Measurements from ENCODE around the gene CD163. TPM values are rescaled to one million over a fixed set of nuclear protein-coding genes. Genes with fewer than 3 reads are reported as not detected.

Gene CD163
- total RNA-seq (0.26 TPM in 1 of 2 replicates, not detected in the other), polyA plus RNA-seq (0.03 TPM in 1 of 2 replicates, not detected in the other), polyA minus RNA-seq (ENCODE audit: low replicate concordance) (not detected in 2 replicates)
- 0.10 TPM in 1 of 2 replicates, not detected in the other for polyA plus RNA-seq (2012)

- Histone ChIP-seq H3K79me2 (ENCODE audit: control insufficient read depth, insufficient read depth, low read length) (no peaks in the 10 kb centered on the region), H3K4me2 (ENCODE audit: extremely low read depth, insufficient read depth, low read length) (no peak within 1 kb of the TSS), H2AFZ (ENCODE audit: low read length) (no peak within 1 kb of the TSS), H3K9me3 (ENCODE audit: control insufficient read depth, insufficient read depth, low read depth, low read length) (no peaks in the 10 kb centered on the region), H3K27ac (ENCODE audit: insufficient read depth, low read length) (no peak within 1 kb of the TSS), H3K4me3 (replicated peaks in 1 of 4; ENCODE audit: control extremely low read depth in 1 of 4, insufficient read depth in 1 of 4, low read depth in 3 of 4, low read length in 4 of 4) (no peak within 1 kb of the TSS), H3K36me3 (ENCODE audit: control insufficient read depth, insufficient read depth, low read length) (no peaks in the 10 kb centered on the region), H3K27me3 (ENCODE audit: control insufficient read depth, insufficient read depth, low read length) (no peaks in the 10 kb centered on the region), H3K4me1 (ENCODE audit: control insufficient read depth, extremely low read depth, insufficient read depth, low read length) (peaks cover 2% of the 10 kb centered on the region), H4K20me1 (ENCODE audit: control insufficient read depth, extremely low read depth, insufficient read depth, low read length) (no peaks in the 10 kb centered on the region), H3K9ac (ENCODE audit: insufficient read depth, low read length) (no peak within 1 kb of the TSS)
- no peak for DNase-seq (ENCODE audit: low read depth in 2 of 2)
- TF ChIP-seq, protein P1, sequence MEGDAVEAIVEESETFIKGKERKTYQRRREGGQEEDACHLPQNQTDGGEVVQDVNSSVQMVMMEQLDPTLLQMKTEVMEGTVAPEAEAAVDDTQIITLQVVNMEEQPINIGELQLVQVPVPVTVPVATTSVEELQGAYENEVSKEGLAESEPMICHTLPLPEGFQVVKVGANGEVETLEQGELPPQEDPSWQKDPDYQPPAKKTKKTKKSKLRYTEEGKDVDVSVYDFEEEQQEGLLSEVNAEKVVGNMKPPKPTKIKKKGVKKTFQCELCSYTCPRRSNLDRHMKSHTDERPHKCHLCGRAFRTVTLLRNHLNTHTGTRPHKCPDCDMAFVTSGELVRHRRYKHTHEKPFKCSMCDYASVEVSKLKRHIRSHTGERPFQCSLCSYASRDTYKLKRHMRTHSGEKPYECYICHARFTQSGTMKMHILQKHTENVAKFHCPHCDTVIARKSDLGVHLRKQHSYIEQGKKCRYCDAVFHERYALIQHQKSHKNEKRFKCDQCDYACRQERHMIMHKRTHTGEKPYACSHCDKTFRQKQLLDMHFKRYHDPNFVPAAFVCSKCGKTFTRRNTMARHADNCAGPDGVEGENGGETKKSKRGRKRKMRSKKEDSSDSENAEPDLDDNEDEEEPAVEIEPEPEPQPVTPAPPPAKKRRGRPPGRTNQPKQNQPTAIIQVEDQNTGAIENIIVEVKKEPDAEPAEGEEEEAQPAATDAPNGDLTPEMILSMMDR (conservative IDR thresholded peaks at IDR 0.05 in 1 of 2, IDR thresholded peaks at IDR 0.05 in 1 of 2; ENCODE audit: low read depth in 1 of 2, low read length in 2 of 2), result no peak
- no peak for TF ChIP-seq EZH2 (IDR thresholded peaks at IDR 0.05; ENCODE audit: low read length, missing control alignments)
Measured at GRCh38 chr12:7503686-7504415, at the start of gene CD163. TSS of gene CD163 (minus strand) at chr12:7503777. CDS start at chr12:7503690, 87 bp downstream.

- Histone ChIP-seq H3K4me2 (ENCODE audit: extremely low read depth, insufficient read depth, low read length) (no peak overlapping the region), H3K27me3 (ENCODE audit: control insufficient read depth, insufficient read depth, low read length) (no peaks in the 10 kb centered on the region), H3K9ac (ENCODE audit: insufficient read depth, low read length) (no peak overlapping the region), H4K20me1 (ENCODE audit: control insufficient read depth, extremely low read depth, insufficient read depth, low read length) (no peaks in the 10 kb centered on the region), H3K79me2 (ENCODE audit: control insufficient read depth, insufficient read depth, low read length) (no peaks in the 10 kb centered on the region), H2AFZ (ENCODE audit: low read length) (no peak overlapping the region), H3K27ac (ENCODE audit: insufficient read depth, low read length) (no peak overlapping the region), H3K9me3 (ENCODE audit: control insufficient read depth, insufficient read depth, low read depth, low read length) (no peaks in the 10 kb centered on the region), H3K4me1 (ENCODE audit: control insufficient read depth, extremely low read depth, insufficient read depth, low read length) (no peaks in the 10 kb centered on the region), H3K4me3 (replicated peaks in 1 of 4; ENCODE audit: control extremely low read depth in 1 of 4, insufficient read depth in 1 of 4, low read depth in 3 of 4, low read length in 4 of 4) (no peak overlapping the region), H3K36me3 (ENCODE audit: control insufficient read depth, insufficient read depth, low read length) (no peaks in the 10 kb centered on the region)
- TF ChIP-seq, protein P1 (conservative IDR thresholded peaks at IDR 0.05 in 1 of 2, IDR thresholded peaks at IDR 0.05 in 1 of 2; ENCODE audit: low read depth in 1 of 2, low read length in 2 of 2), result no peak
- TF ChIP-seq EZH2 (IDR thresholded peaks at IDR 0.05; ENCODE audit: low read length, missing control alignments), result no peak
- DNase-seq (ENCODE audit: low read depth in 2 of 2), result peak in 1 of 2 donors; percentile 38
Measured at GRCh38 chr12:7542813-7543212, 39.2 kb upstream of the CD163 start.

DNA sequence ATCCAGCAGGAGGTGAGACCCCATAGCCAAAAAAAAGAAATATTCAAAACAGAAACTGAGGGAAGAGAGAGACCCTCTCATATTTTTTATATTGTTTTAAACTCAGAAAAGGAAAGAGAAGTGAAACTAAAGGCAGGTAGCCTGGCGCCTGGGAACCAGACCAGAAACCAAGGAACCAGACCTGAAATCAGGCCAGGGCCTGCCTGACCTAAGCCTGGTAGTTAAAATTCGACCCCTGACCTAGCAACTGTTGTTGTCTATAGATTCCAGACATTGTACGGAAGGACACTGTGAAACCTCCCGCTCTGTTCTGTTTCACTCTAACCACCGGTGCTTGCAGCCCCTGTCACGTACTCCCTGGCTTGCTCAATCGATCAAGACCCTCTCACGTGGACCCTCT is 38.5 kb upstream of the CD163 start:
- Histone ChIP-seq H3K36me3 (ENCODE audit: control insufficient read depth, insufficient read depth, low read length) (no peaks in the 10 kb centered on the region), H2AFZ (ENCODE audit: low read length) (no peak overlapping the region), H4K20me1 (ENCODE audit: control insufficient read depth, extremely low read depth, insufficient read depth, low read length) (no peaks in the 10 kb centered on the region), H3K79me2 (ENCODE audit: control insufficient read depth, insufficient read depth, low read length) (no peaks in the 10 kb centered on the region), H3K4me3 (replicated peaks in 1 of 4; ENCODE audit: control extremely low read depth in 1 of 4, insufficient read depth in 1 of 4, low read depth in 3 of 4, low read length in 4 of 4) (no peak overlapping the region), H3K27ac (ENCODE audit: insufficient read depth, low read length) (no peak overlapping the region), H3K4me1 (ENCODE audit: control insufficient read depth, extremely low read depth, insufficient read depth, low read length) (no peaks in the 10 kb centered on the region), H3K9me3 (ENCODE audit: control insufficient read depth, insufficient read depth, low read depth, low read length) (no peaks in the 10 kb centered on the region), H3K9ac (ENCODE audit: insufficient read depth, low read length) (no peak overlapping the region), H3K27me3 (ENCODE audit: control insufficient read depth, insufficient read depth, low read length) (no peaks in the 10 kb centered on the region), H3K4me2 (ENCODE audit: extremely low read depth, insufficient read depth, low read length) (no peak overlapping the region)
- TF ChIP-seq, protein P1 (conservative IDR thresholded peaks at IDR 0.05 in 1 of 2, IDR thresholded peaks at IDR 0.05 in 1 of 2; ENCODE audit: low read depth in 1 of 2, low read length in 2 of 2), result no peak
- no peak for DNase-seq (ENCODE audit: low read depth in 2 of 2)

All from fibroblast of lung (primary cell).